CD14-positive monocyte (primary cell): ENCODE data around the gene KMT2A. TPM values are rescaled to one million over a fixed set of nuclear protein-coding genes. Genes with fewer than 3 reads are reported as not detected.

Source experiments
- DNase-seq, 3 donors: peaks; one replicate each; pipeline ENCODE4 v3.0.0-alpha.2; 2011 to 2022
- H2AFZ ChIP-seq: 2 replicates; pipeline ENCODE4 v1.6.0; 2012; ENCODE audit warnings: mild to moderate bottlenecking, low read depth, low read length, inconsistent platforms; ENCODE audit not compliant: insufficient read depth, poor library complexity, severe bottlenecking
- H3K27ac ChIP-seq, 2 donors: 1 replicate in 1 of 2; 2 replicates in 1 of 2; pipeline ENCODE4 v1.5.1; 2012 to 2013; ENCODE audit warnings: low read length in 2 of 2, control low read depth in 1 of 2, inconsistent platforms in 1 of 2, low read depth in 1 of 2, mild to moderate bottlenecking in 1 of 2
- H3K27me3 ChIP-seq, 2 donors: one replicate each; pipeline versions ENCODE4 v1.6.0 to v1.6.1; 2011 to 2013; ENCODE audit warnings: low read length in 2 of 2; ENCODE audit not compliant: control insufficient read depth in 2 of 2, insufficient read depth in 2 of 2
- H3K36me3 ChIP-seq, 2 donors: replicated peaks in 1 of 2; 1 replicate in 1 of 2; 2 replicates in 1 of 2; pipeline versions ENCODE4 v1.5.1 to v1.6.1; 2012 to 2013; ENCODE audit warnings: low read length in 2 of 2, control low read depth in 1 of 2, inconsistent platforms in 1 of 2, mild to moderate bottlenecking in 1 of 2; ENCODE audit not compliant: insufficient read depth in 2 of 2, control insufficient read depth in 1 of 2
- H3K4me1 ChIP-seq, 2 donors: 1 replicate in 1 of 2; 2 replicates in 1 of 2; pipeline versions ENCODE4 v1.5.1 to v1.6.1; 2012 to 2013; ENCODE audit warnings: low read length in 2 of 2, control low read depth in 1 of 2, inconsistent platforms in 1 of 2, mild to moderate bottlenecking in 1 of 2, moderate library complexity in 1 of 2; ENCODE audit not compliant: insufficient read depth in 2 of 2, control insufficient read depth in 1 of 2
- H3K4me2 ChIP-seq: replicated peaks from 2 replicates; pipeline ENCODE3; 2012; ENCODE audit warnings: low read length, moderate library complexity, mild to moderate bottlenecking; ENCODE audit not compliant: poor library complexity, severe bottlenecking; ENCODE audit errors: extremely low read depth
- H3K4me3 ChIP-seq, 3 experiments: fragments of 200-600 bp in 1 of 3; sonication (generic) in 1 of 3; replicated peaks in 1 of 3; 1 replicate in 2 of 3; 2 replicates in 1 of 3; pipeline ENCODE4 v1.5.1; 2011 to 2013; ENCODE audit warnings: low read length in 3 of 3, mild to moderate bottlenecking in 3 of 3, control low read depth in 2 of 3, low read depth in 2 of 3, inconsistent platforms in 1 of 3, moderate library complexity in 1 of 3
- H3K79me2 ChIP-seq: 2 replicates; pipeline ENCODE4 v1.6.0; 2012; ENCODE audit warnings: mild to moderate bottlenecking, control low read depth, inconsistent platforms, low read length, moderate library complexity; ENCODE audit not compliant: insufficient read depth
- H3K9ac ChIP-seq: 2 replicates; pipeline ENCODE4 v1.6.0; 2017; ENCODE audit warnings: low read length, mild to moderate bottlenecking; ENCODE audit not compliant: insufficient read depth, poor library complexity, severe bottlenecking
- H3K9me3 ChIP-seq, 2 donors: replicated peaks in 1 of 2; 1 replicate in 1 of 2; 2 replicates in 1 of 2; pipeline versions ENCODE4 v1.5.1 to v1.6.1; 2012 to 2013; ENCODE audit warnings: low read length in 2 of 2, control low read depth in 1 of 2; ENCODE audit not compliant: control insufficient read depth in 1 of 2, insufficient read depth in 1 of 2
- H4K20me1 ChIP-seq: 2 replicates; pipeline ENCODE4 v1.6.0; 2012; ENCODE audit warnings: mild to moderate bottlenecking, low read length, control low read depth, moderate library complexity; ENCODE audit not compliant: insufficient read depth
- H3K27ac Mint-ChIP-seq, 7 donors: one replicate each; pipeline ENCODE4 v1.8.0; 2020; ENCODE audit warnings: mild to moderate bottlenecking in 7 of 7, mixed read lengths in 7 of 7, moderate library complexity in 6 of 7, inconsistent platforms in 2 of 7
- H3K27me3 Mint-ChIP-seq, 3 donors: one replicate each; pipeline ENCODE4 v1.8.0; 2021 to 2022; ENCODE audit warnings: low read depth in 3 of 3, mild to moderate bottlenecking in 3 of 3, mixed read lengths in 3 of 3, moderate library complexity in 3 of 3, inconsistent platforms in 1 of 3
- H3K36me3 Mint-ChIP-seq, 2 donors: one replicate each; pipeline ENCODE4 v1.8.0; 2020; ENCODE audit warnings: mixed read lengths in 2 of 2, inconsistent platforms in 1 of 2, mild to moderate bottlenecking in 1 of 2
- H3K4me1 Mint-ChIP-seq: one replicate; pipeline ENCODE4 v1.8.0; 2020; ENCODE audit warnings: mild to moderate bottlenecking, mixed read lengths
- H3K4me3 Mint-ChIP-seq, 2 donors: one replicate each; pipeline ENCODE4 v1.8.0; 2020; ENCODE audit warnings: mild to moderate bottlenecking in 2 of 2, mixed read lengths in 2 of 2, moderate library complexity in 1 of 2
- H3K9me3 Mint-ChIP-seq, 7 donors: one replicate each; pipeline ENCODE4 v1.8.0; 2020 to 2022; ENCODE audit warnings: mixed read lengths in 7 of 7, mild to moderate bottlenecking in 6 of 7, moderate library complexity in 6 of 7, inconsistent platforms in 2 of 7
- CTCF ChIP-seq: fragments of 200-600 bp; IDR thresholded peaks from one replicate; pipeline ENCODE4 v1.8.0; 2022; ENCODE audit warnings: antibody characterized with exemption, mild to moderate bottlenecking
- WGBS: methylation state at CpG from one replicate; pipeline ENCODE4 v1.1.5; 2013; ENCODE audit warnings: missing lambda C conversion rate; ENCODE audit not compliant: insufficient coverage; 5-methylcytosine and 5-hydroxymethylcytosine counted together
- intact Hi-C, 2 donors: fragments of 100-400 bp; cut with micrococcal nuclease; formaldehyde crosslinking; loops; one replicate each; pipeline versions ENCODE4 v1.15.0 to v1.15.1; 2023
- polyA plus RNA-seq, 3 donors: library from polyadenylated mRNA; depleted of rRNA in 1 of 3; unstranded in 2 of 3; stranded (reverse) in 1 of 3; fragments of 300-500 nt in 2 of 3; fragments of >200 nt in 1 of 3; fragmentation: Illumina TruSeq in 2 of 3; gene quantifications; 1 replicate in 2 of 3; 2 replicates in 1 of 3; pipeline ENCODE4 v1.2.3, GENCODE V29; 2012 to 2021

KMT2A gene
- polyA plus RNA-seq, 3 donors, result 3.3 to 21.7 (median 3.5) TPM

DNA sequence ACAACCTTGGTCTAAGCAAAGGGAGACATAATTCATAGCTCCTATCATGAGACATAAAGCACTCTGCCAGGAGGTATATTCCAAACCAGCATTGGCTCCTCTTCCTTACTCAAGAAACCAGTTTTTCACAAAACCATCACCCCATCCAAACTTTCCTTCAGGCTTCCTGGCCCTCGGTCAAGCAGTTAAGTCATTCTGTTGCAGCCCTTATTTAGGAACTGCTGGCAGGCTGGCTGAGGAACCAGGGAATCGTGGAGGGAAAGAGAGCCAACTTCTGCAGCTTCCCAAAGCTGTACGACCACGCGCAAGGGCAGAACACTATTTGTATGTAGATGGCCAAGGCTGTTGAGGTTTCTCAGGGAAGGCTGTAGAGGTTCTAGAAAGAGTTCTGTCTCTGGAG, 128.8 kb downstream of the KMT2A start:
- Histone ChIP-seq H3K9me3 (no peaks in the 10 kb centered on the region), H3K4me2 (peak overlapping the region; percentile 97), H3K79me2 (no peaks in the 10 kb centered on the region), H3K36me3 (no peaks in the 10 kb centered on the region), H3K27me3 (no peaks in the 10 kb centered on the region), H3K27ac (no peak overlapping the region), H4K20me1 (no peaks in the 10 kb centered on the region), H3K4me1 (peaks cover 4 to 6% of the 10 kb centered on the region in 2 donors), H3K4me3 (no peak overlapping the region), H3K9ac (no peak overlapping the region), H2AFZ (peak overlapping the region; percentile 66)
- peaks cover 0 to 4% of the 10 kb centered on the region in 2 donors for H3K36me3 Mint-ChIP-seq
- peak overlapping the region; percentile 48 to 60 for H3K4me3 Mint-ChIP-seq
- H3K9me3 Mint-ChIP-seq, result no peaks in the 10 kb centered on the region
- 29% methylated on average over 2 of the region's 5 CpGs for WGBS
- intact Hi-C loops, result no loop called here
- no peak for TF ChIP-seq CTCF
- DNase-seq, result no peak
- H3K27ac Mint-ChIP-seq, result peak overlapping the region in 3 of 7 donors; percentile 24 to 88 (median 63)
- H3K27me3 Mint-ChIP-seq, result peaks cover 0 to 2% (median 2%) of the 10 kb centered on the region in 3 donors
- peaks cover 8% of the 10 kb centered on the region for H3K4me1 Mint-ChIP-seq

GRCh38 chr11:118569670-118570069, 133.4 kb downstream of the KMT2A start:
- 100% methylated on average over 2 of the region's 2 CpGs for WGBS
- no peak overlapping the region for H3K9ac ChIP-seq
- no peaks in the 10 kb centered on the region for H3K36me3 Mint-ChIP-seq
- no peak overlapping the region for H3K27ac Mint-ChIP-seq
- no peaks in the 10 kb centered on the region for H3K9me3 Mint-ChIP-seq
- DNase-seq, result no peak
- no peak overlapping the region for H2AFZ ChIP-seq
- no peaks in the 10 kb centered on the region for H3K27me3 ChIP-seq
- no peak for TF ChIP-seq CTCF
- no peaks in the 10 kb centered on the region for H3K9me3 ChIP-seq
- peaks cover 31% of the 10 kb centered on the region for H3K4me1 Mint-ChIP-seq
- H3K4me1 ChIP-seq, result peaks cover 23 to 33% of the 10 kb centered on the region in 2 donors
- no peak overlapping the region for H3K4me3 ChIP-seq
- H3K27me3 Mint-ChIP-seq, result no peaks in the 10 kb centered on the region
- H3K79me2 ChIP-seq, result peaks cover 29% of the 10 kb centered on the region
- intact Hi-C loops, result no loop called here
- no peak overlapping the region for H3K4me3 Mint-ChIP-seq
- H3K4me2 ChIP-seq, result no peak overlapping the region
- no peaks in the 10 kb centered on the region for H3K36me3 ChIP-seq
- H3K27ac ChIP-seq, result no peak overlapping the region
- H4K20me1 ChIP-seq, result peaks cover 12% of the 10 kb centered on the region
